Stimulated activated CD8-positive, alpha-beta memory T cell treated with anti-CD3 and anti-CD28 coated beads, Interleukin-15, amount 100 ng/mL, for 1 hour (primary cell): Measurements from ENCODE around the gene SLC25A42.
"Not testable (repeated sequence)": the region's sequence is repeated elsewhere in the genome, so short reads cannot be mapped to it uniquely, and the experiment has no call there.

Experiments used
- DNase-seq: peaks from one replicate; pipeline ENCODE4 v3.0.0-alpha.2; 2020; ENCODE audit warnings: low read depth

SLC25A42 gene, protein sequence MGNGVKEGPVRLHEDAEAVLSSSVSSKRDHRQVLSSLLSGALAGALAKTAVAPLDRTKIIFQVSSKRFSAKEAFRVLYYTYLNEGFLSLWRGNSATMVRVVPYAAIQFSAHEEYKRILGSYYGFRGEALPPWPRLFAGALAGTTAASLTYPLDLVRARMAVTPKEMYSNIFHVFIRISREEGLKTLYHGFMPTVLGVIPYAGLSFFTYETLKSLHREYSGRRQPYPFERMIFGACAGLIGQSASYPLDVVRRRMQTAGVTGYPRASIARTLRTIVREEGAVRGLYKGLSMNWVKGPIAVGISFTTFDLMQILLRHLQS

DNA sequence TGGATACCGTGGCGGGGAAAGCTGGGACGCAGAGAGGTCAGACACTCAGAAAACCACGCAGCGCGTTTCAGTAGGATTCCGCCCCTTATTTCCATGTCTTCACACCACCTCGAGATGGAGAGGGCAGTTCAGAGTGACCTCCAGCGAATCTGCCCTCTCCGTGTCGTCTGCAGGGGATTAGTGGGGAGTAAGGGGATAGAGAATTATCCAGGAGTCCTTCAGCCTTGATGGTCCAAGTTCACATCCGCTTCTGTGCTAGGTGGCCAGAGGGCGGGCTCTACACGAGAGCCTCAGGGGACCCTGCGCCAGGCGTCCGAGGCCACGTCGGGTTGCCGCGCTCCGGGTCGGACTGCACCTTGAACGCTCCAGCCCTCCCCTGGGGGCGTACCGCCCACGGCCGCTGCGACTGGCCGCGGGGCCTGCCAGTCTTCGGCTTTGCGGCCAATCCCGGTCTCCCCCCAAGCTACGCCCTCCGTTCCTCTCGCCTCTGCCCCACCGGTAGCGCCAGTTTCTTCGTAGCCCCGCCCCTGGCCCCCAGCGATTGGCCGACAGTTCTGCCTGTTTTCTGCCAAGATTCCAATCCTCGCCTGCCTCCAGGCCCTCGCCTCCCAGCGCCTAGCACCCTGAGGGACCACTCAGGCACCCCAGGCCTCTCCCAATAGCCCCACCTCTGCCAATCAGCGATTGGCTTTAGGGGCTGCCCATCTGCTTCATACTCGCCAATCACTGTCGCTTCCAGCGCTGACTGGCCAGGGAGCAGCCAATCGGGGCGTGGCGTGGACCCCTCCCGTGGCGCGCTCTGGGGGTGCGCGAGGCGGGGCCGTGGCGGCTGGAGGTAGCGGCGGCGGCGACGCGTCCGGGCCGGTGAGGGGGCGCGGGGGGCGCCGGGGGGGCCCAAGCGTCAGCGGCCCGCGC is at the start of gene SLC25A42:
TSS of gene SLC25A42 (plus strand) at position 812 of the 915 bp plus-strand sequence. CDS start 32,131 bp downstream, outside the sequence.
- DNase-seq = peak; percentile 98

DNA sequence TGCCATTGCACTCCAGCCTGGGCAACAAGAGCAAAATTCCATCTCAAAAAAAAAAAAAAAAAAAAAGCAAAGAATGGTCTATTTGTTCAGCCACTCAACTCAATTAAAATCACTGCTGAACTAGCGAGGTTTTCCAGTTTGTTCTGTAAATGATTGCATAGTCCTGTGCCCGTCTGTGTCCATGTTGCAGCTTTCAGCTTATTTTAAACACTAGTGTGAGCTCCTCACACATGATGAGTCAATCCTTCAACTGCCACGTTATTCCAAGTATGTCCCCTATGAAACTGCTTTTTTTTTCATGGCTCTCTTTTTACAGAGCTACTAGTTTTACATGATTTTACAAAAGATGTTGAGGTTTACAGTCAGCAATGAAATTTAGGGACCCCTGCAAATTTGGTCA is 42.7 kb upstream of the SLC25A42 start:
- DNase-seq = no peak

DNA sequence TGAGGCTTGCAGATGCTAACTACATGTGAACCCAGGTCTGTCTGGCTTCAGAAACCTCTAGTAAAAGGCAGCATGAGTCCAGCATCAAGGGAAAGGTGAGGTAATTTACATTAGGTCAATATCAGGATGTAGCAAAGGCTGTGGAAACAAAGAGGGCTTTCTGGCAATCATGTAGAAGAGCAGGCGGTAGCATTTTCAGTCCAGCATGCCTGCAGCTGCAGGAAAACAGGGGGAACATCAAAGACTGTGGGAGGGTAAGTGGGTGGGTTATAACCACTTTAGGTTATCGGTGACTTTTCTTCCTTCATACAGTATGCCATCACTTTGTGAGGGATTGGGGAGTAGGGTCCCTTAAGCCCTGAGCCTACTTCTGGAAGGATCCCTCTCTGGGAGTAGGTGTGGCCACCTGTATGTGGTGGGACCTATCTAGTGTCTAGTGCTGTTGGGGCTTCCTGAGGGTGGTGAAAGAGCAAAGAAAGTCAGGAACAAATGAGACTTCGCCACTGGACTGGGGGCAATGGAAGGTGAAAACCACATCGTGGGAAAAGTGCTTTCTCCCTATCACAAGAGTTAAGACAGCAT is 41.3 kb upstream of the SLC25A42 start:
- no peak for DNase-seq

DNA sequence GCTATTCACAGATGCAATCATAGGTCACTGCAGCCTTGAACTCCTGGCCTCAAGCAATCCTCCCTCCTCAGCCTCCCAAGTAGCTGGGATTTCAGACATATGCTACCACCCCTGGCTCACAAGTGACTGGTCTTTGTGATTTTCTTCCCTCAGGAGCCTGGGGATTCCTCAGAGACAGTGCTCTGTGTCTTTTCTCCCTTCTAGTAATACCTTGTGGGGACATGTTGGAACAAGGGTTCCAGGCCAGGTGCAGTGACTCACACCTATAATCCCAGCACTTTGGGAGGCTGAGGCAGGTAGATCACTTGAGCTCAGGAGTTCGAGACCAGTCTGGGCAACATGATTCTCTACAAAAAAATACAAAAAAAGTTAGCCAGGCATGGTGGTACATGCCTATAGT is 40.4 kb upstream of the SLC25A42 start:
- DNase-seq = not testable (repeated sequence)

- DNase-seq = no peak
Measured at GRCh38 chr19:19025861-19026260, 37.9 kb upstream of the SLC25A42 start.

DNA sequence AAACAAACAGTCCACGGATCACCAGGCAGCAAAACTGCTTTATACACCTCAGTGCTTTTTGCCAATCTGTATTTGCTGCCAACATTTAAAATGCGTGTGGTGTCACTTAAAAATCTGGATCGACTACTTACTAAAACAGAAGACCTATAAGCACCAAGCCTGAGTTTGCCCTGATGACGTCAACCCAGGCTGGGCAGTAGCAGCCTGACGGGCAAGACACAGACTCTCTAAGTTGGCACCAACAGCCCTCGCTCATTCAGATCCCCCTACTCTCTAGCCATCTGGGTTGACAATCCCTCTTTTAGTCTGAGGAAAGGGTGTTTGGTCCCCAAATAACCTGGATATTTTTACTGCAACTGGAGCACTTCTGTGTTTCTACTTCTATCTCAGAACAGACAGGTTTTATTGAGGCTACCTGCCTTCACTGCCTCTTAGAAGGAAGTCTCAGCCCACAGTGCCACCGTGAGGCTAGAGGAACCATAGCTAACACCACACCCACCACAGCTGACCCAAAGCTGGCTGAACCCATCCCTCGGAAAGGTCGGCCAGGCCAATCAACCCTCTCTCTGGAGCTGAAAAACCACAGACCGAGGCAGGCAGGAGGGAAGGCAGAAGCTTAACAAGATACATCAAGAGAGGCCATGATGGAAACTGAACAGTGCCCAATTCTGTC is 37.4 kb upstream of the SLC25A42 start:
- no peak for DNase-seq

DNA sequence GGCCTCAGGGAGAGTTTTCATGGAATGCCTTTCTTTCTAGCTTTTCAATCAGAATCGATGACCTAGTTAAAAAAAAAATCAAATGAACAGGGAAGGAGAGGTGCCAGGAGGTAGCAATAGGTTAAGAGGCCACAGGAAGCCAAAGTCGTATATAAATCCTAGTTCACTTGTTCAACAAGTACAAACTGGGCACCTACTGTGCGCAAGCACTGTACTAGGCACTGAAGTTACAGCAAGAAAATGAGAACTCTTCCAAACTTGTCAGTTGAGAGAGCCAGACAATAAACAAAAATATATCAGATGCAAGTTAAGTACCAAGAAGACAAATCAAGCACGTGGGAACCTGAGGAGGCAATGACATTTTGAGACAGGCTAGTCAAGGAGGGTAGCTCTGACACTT is 36.6 kb upstream of the SLC25A42 start:
- no peak for DNase-seq

DNA sequence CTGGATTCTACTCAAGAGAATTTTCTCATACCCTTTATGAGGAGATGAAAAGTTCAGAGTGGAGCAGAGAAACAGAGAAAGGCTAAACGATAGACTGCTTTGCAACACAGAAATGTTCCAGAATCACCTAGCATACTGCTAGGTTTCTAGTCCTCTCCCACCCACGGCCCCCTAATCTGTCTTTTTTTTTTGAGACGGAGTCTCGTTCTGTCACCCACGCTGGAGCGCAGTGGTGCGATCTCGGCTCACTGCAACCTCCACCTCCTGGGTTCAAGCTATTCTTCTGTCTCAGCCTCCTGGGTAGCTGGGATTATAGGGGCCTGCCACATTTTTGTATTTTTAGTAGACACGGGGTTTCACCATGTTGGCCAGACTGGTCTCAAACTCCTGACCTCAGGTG is 35.3 kb upstream of the SLC25A42 start:
- no peak for DNase-seq

- no peak for DNase-seq
Measured at GRCh38 chr19:19031891-19032290, 31.9 kb upstream of the SLC25A42 start.

GRCh38 chr19:19032420-19033175 is 31.2 kb upstream of the SLC25A42 start:
- DNase-seq = peak; percentile 58

- no peak for DNase-seq
Measured at GRCh38 chr19:19033176-19033425, 30.7 kb upstream of the SLC25A42 start.

DNA sequence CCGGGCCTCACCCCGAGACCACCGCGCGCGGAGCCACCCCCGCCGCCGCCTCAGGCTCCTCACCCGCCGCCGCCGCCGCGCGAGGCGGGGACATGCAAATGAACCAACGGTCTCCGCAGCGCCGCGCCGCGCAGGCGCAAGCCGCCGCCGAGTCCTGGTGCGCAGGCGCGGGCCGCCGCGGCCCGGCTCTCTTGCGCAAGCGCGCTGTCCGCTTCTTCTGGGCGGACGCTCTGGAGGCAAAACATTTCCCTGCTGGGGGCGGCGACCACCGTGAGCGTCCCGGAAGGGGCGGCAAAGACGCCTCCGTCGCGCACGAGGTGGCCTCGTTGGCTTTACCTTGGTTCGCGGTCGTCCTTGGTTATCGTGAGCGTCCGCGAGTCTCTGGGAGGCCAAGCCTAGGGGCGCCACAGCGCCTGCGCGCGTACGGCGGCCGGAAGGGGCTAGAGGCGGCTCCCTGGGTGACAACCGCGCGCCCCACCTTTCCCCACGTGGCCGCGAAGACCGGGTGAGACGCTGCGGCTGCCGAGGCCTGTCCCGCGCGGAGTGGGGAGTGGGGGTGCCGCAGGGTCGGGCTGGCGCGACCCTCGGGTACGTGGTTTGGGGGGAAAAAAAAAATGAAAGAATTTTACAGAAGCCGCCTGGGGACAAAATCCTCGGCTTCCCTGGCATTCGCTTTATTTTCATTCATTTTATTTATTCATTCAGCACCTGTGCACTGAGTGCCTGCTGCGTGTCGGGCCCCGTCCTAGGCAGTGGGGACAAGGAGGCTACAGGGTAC is 30.2 kb upstream of the SLC25A42 start, which contains the start of the genes ARMC6 and SUGP2:
TSS of gene ARMC6 (plus strand) at position 178 of the 778 bp plus-strand sequence. CDS start 607 bp downstream, outside the sequence.
TSS of gene SUGP2 (minus strand) at position 92 of the 778 bp plus-strand sequence. CDS start 2,446 bp downstream, outside the sequence.
- DNase-seq = peak; percentile 60

GRCh38 chr19:19034204-19034624 is 29.6 kb upstream of the SLC25A42 start:
- DNase-seq = peak; percentile 35

DNA sequence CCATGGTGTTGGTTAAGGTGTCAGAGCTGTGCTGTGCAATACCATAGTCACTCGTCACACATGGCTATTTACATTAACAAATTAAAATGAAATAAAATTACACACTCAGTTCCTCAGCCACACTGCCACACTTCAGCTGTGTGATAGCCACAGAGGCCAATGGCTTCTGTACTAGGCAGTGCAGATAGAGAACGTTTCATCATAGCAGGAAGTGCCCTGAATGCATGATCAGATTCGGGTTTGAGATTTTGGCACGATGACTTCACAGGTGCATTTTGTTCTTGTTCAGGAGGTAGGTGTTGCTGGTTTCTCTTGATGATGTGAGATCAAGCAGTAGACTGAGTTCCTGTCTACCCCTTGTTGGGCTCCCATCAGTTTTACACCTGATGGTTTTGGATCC is 23.9 kb upstream of the SLC25A42 start:
- no peak for DNase-seq

GRCh38 chr19:19040417-19040816 is 23.4 kb upstream of the SLC25A42 start:
- DNase-seq = no peak

- no peak for DNase-seq
Measured at GRCh38 chr19:19042732-19043280, 21.0 kb upstream of the SLC25A42 start.

- DNase-seq = no peak
Measured at GRCh38 chr19:19043481-19043880, 20.3 kb upstream of the SLC25A42 start.

- no peak for DNase-seq
Measured at GRCh38 chr19:19043881-19044280, 19.9 kb upstream of the SLC25A42 start.

GRCh38 chr19:19049406-19049805 is 14.4 kb upstream of the SLC25A42 start:
- DNase-seq = no peak

- no peak for DNase-seq
Measured at GRCh38 chr19:19050104-19050503, 13.7 kb upstream of the SLC25A42 start.
